Stomach smooth muscle (tissue), 2 donors: Measurements from ENCODE around the gene RHOXF2.

Source experiments
- H3K27ac ChIP-seq: one replicate; pipeline ENCODE4 v1.7.0; 2013; ENCODE audit warnings: mild to moderate bottlenecking, low read length, inconsistent platforms
- H3K27me3 ChIP-seq, 2 donors: one replicate each; pipeline ENCODE4 v1.7.0; 2013; ENCODE audit warnings: low read length in 2 of 2; ENCODE audit not compliant: insufficient read depth in 2 of 2, control insufficient read depth in 1 of 2
- H3K36me3 ChIP-seq, 2 donors: one replicate each; pipeline ENCODE4 v1.7.0; 2013; ENCODE audit warnings: low read length in 2 of 2; ENCODE audit not compliant: control insufficient read depth in 2 of 2, insufficient read depth in 2 of 2
- H3K4me1 ChIP-seq: one replicate; pipeline ENCODE4 v1.7.0; 2013; ENCODE audit warnings: low read length; ENCODE audit not compliant: control insufficient read depth, insufficient read depth
- H3K4me3 ChIP-seq, 2 donors: one replicate each; pipeline ENCODE4 v1.7.0; 2013; ENCODE audit warnings: low read length in 2 of 2
- H3K9ac ChIP-seq, 2 donors: one replicate each; pipeline ENCODE4 v1.7.0; 2013; ENCODE audit warnings: low read length in 2 of 2, mild to moderate bottlenecking in 1 of 2
- H3K9me3 ChIP-seq, 2 donors: one replicate each; pipeline ENCODE4 v1.7.0; 2013; ENCODE audit warnings: low read length in 2 of 2; ENCODE audit not compliant: control insufficient read depth in 2 of 2
- donor health status: healthy.
- donor health status: Pancreatic carcinoma.

RHOXF2 gene

GRCh38 chrX:120205816-120206753, 47.7 kb downstream of the RHOXF2 start:
- no peak overlapping the region for H3K4me3 ChIP-seq
- peaks cover 0 to 6% of the 10 kb centered on the region in 2 donors for H3K27me3 ChIP-seq
- no peak overlapping the region for H3K9ac ChIP-seq
- H3K27ac ChIP-seq, result no peak overlapping the region
- no peaks in the 10 kb centered on the region for H3K4me1 ChIP-seq
- no peaks in the 10 kb centered on the region for H3K9me3 ChIP-seq
- no peaks in the 10 kb centered on the region for H3K36me3 ChIP-seq

- Histone ChIP-seq H3K27ac (no peak overlapping the region), H3K9me3 (no peaks in the 10 kb centered on the region), H3K9ac (no peak overlapping the region), H3K36me3 (no peaks in the 10 kb centered on the region), H3K27me3 (peaks cover 0 to 6% of the 10 kb centered on the region in 2 donors), H3K4me3 (no peak overlapping the region), H3K4me1 (no peaks in the 10 kb centered on the region)
These were observed 48.7 kb downstream of the RHOXF2 start for GRCh38 chrX:120207009-120207605.

- Histone ChIP-seq H3K27ac (no peak overlapping the region), H3K27me3 (no peaks in the 10 kb centered on the region), H3K4me3 (no peak overlapping the region), H3K4me1 (no peaks in the 10 kb centered on the region), H3K36me3 (no peaks in the 10 kb centered on the region), H3K9me3 (no peaks in the 10 kb centered on the region), H3K9ac (no peak overlapping the region)
These were observed 55.2 kb downstream of the RHOXF2 start for GRCh38 chrX:120213438-120214265.
